ENCODE data around the gene WIPF1. TPM values are rescaled to one million over a fixed set of nuclear protein-coding genes. Genes with fewer than 3 reads are reported as not detected.
A peak's percentile ranks its signal among the peaks of the same experiment; 100 is the strongest.
"Not testable (repeated sequence)": the region's sequence is repeated elsewhere in the genome, so short reads cannot be mapped to it uniquely, and the experiment has no call there.

Gene WIPF1
- total RNA-seq, 1 donor from 2014 or later, result 15.0 TPM

GRCh38 chr2:174551697-174552096, 45.9 kb downstream of the WIPF1 start:
- H3K9me3 ChIP-seq (replicated peaks), result peaks cover 7% of the 10 kb centered on the region
- H3K27me3 ChIP-seq (ENCODE audit: low read depth), result no peaks in the 10 kb centered on the region
- TF ChIP-seq CTCF (IDR thresholded peaks at IDR 0.05; ENCODE audit: borderline replicate concordance), result no peak
- H3K27ac ChIP-seq (replicated peaks), result no peak overlapping the region
- H3K4me1 ChIP-seq, result peaks cover 17% of the 10 kb centered on the region
- H3K4me3 ChIP-seq, result no peak overlapping the region
- no peaks in the 10 kb centered on the region for H3K36me3 ChIP-seq
- no peak for DNase-seq
- intact Hi-C loops (cut with micrococcal nuclease), result loop anchor here (5.0 kb wide), 1 partner anchor 381 kb away; no protein-coding TSS in a partner anchor

GRCh38 chr2:174548646-174549045, 49.0 kb downstream of the WIPF1 start:
- H3K27ac ChIP-seq (replicated peaks); H3K36me3 ChIP-seq; intact Hi-C loops (cut with micrococcal nuclease); DNase-seq; H3K9me3 ChIP-seq (replicated peaks); H3K4me3 ChIP-seq; H3K4me1 ChIP-seq; H3K27me3 ChIP-seq (ENCODE audit: low read depth): not testable (repeated sequence)

- intact Hi-C loops (cut with micrococcal nuclease); H3K27ac ChIP-seq (replicated peaks); H3K36me3 ChIP-seq; H3K27me3 ChIP-seq (ENCODE audit: low read depth); H3K4me3 ChIP-seq; DNase-seq; H3K4me1 ChIP-seq; H3K9me3 ChIP-seq (replicated peaks): not testable (repeated sequence)
These were observed 49.6 kb downstream of the WIPF1 start for GRCh38 chr2:174548021-174548420.

- Histone ChIP-seq H3K27me3 (ENCODE audit: low read depth) (peaks cover 5% of the 10 kb centered on the region), H3K4me1 (no peaks in the 10 kb centered on the region), H3K4me3 (no peak overlapping the region), H3K36me3 (no peaks in the 10 kb centered on the region), H3K27ac (replicated peaks) (no peak overlapping the region), H3K9me3 (replicated peaks) (no peaks in the 10 kb centered on the region)
- intact Hi-C loops (cut with micrococcal nuclease), result no loop called here
- peak; percentile 37 for TF ChIP-seq CTCF (IDR thresholded peaks at IDR 0.05; ENCODE audit: borderline replicate concordance)
- no peak for DNase-seq
These were observed 50.8 kb downstream of the WIPF1 start for GRCh38 chr2:174546519-174547506.

- no peak for DNase-seq
- intact Hi-C loops (cut with micrococcal nuclease), result no loop called here
These were observed 52.4 kb downstream of the WIPF1 start for GRCh38 chr2:174545240-174545639.

GRCh38 chr2:174544802-174545201, 52.8 kb downstream of the WIPF1 start:
- Histone ChIP-seq H3K9me3 (replicated peaks) (no peaks in the 10 kb centered on the region), H3K4me1 (no peaks in the 10 kb centered on the region), H3K36me3 (no peaks in the 10 kb centered on the region), H3K4me3 (no peak overlapping the region), H3K27me3 (ENCODE audit: low read depth) (peaks cover 10% of the 10 kb centered on the region), H3K27ac (replicated peaks) (no peak overlapping the region)
- intact Hi-C loops (cut with micrococcal nuclease), result no loop called here
- no peak for DNase-seq
- TF ChIP-seq CTCF (IDR thresholded peaks at IDR 0.05; ENCODE audit: borderline replicate concordance), result no peak

More at GRCh38 chr2:174545240-174545639, 52.4 kb downstream of the WIPF1 start:
- no peak overlapping the region for H3K27ac ChIP-seq (replicated peaks)
- H3K4me3 ChIP-seq, result no peak overlapping the region
- no peaks in the 10 kb centered on the region for H3K4me1 ChIP-seq
- no peaks in the 10 kb centered on the region for H3K36me3 ChIP-seq
- no peak for TF ChIP-seq CTCF (IDR thresholded peaks at IDR 0.05; ENCODE audit: borderline replicate concordance)
- H3K27me3 ChIP-seq (ENCODE audit: low read depth), result peaks cover 10% of the 10 kb centered on the region
- H3K9me3 ChIP-seq (replicated peaks), result no peaks in the 10 kb centered on the region

Measured in left ventricle myocardium inferior (tissue), 1 donor.